SU-DHL-6 (cell line): ENCODE results near the gene RNASE12.

Experiments used
- CTCF ChIP-seq: fragments of 200-600 bp; sonication (generic); IDR thresholded peaks from one replicate; pipeline ENCODE4 v1.5.1; 2017; ENCODE audit warnings: antibody characterized with exemption, mild to moderate bottlenecking, low read length, moderate library complexity; ENCODE audit not compliant: insufficient read depth, poor library complexity, severe bottlenecking
- EZH2phosphoT487 ChIP-seq: fragments of 200-600 bp; sonication (generic), shearing (Covaris generic); conservative IDR thresholded peaks from 2 replicates; pipeline ENCODE4 v1.6.1; 2018; ENCODE audit warnings: mild to moderate bottlenecking, antibody characterized with exemption, low read length, moderate library complexity, mixed read lengths

GRCh38 chr14:20632831-20633691, 41.9 kb upstream of the RNASE12 start:
- no peak for TF ChIP-seq CTCF
- TF ChIP-seq EZH2phosphoT487, result no peak
